CMK (cell line): Measurements from ENCODE around the gene MICAL3.
"Not testable (repeated sequence)": the region's sequence is repeated elsewhere in the genome, so short reads cannot be mapped to it uniquely, and the experiment has no call there.

Experiments used
- DNase-seq: peaks from one replicate; pipeline ENCODE4 v3.0.0-alpha.2; 2010; ENCODE audit warnings: low read depth

MICAL3 gene

DNA sequence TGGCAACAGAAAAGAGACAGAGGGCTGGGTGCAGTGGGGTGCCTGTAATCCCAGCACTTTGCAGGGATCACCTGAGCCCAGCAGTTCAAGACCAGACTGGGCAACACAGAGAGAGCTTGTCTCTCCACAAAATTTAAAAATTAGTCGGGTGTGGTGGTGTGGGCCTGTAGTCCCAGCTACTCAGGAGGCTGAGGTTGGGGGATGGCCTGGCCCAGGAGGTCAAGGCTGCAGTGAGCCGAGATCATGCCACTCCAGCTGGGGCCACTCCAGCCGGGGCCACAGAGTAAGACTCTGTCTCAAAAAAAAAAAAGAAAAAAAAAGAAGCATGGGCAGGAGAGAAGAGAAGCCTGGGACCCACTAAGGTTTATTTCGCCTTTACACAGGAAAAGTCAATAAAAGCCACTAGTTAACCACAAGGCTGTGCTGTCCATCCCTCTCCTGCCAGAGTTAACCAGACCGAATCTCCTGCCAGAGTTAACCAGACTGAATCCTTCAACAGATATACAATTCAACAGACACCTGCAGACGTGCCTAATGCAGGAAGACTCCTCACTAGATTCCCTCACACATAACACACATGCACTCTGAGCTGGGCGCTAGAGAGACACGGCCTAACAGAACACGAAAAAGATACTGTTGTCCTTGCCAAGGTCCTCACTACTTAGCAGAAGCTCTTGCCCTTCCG is 29.8 kb downstream of the MICAL3 start:
- DNase-seq = no peak

GRCh38 chr22:17992976-17993375 is 31.4 kb downstream of the MICAL3 start:
- not testable (repeated sequence) for DNase-seq

DNA sequence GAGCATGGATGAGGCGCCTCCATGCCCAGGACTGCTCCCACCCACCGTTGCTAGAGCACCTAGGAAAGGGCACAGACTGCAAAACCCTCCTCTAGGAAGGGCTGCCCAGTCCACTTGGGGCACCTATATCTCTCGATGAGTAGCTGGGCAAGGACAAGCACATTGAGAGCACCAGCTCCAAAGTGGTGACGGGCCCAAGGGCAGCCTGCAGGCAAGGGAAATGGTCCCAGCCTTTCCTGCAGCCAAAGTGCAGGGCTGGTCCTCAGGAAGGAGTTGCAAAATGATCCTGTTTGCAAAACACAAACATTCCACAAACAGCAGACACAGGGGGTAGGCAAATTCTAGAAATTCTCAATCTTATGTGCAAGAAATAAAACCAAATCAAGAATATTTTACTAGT is 32.4 kb downstream of the MICAL3 start:
- DNase-seq = not testable (repeated sequence)

DNA sequence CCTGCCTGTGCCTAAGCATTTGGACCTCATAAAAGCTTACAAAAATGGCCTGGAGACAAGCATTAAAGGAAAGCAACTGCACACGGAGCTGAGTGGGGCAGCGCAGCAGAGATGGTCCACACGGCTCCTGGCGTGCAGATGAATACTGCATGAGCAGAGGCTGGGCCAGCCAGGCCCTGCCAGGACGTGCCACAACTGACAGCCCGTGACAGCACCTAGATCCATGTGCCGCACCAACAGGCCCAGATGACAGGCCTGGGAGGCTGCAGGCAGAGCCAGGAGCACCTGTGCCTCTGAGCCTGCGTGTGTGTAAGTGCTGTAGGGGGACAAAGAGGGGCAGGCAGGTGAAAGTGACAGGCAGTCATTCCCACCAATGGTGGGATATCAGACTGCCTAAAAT is 33.4 kb downstream of the MICAL3 start:
- no peak for DNase-seq

GRCh38 chr22:17990147-17990546 is 34.2 kb downstream of the MICAL3 start:
- no peak for DNase-seq

- no peak for DNase-seq
Measured at GRCh38 chr22:17988800-17989513, 35.4 kb downstream of the MICAL3 start.

- DNase-seq = no peak
Measured at GRCh38 chr22:17985606-17986005, 38.8 kb downstream of the MICAL3 start.

GRCh38 chr22:17985071-17985470 is 39.3 kb downstream of the MICAL3 start:
- DNase-seq = not testable (repeated sequence)

DNA sequence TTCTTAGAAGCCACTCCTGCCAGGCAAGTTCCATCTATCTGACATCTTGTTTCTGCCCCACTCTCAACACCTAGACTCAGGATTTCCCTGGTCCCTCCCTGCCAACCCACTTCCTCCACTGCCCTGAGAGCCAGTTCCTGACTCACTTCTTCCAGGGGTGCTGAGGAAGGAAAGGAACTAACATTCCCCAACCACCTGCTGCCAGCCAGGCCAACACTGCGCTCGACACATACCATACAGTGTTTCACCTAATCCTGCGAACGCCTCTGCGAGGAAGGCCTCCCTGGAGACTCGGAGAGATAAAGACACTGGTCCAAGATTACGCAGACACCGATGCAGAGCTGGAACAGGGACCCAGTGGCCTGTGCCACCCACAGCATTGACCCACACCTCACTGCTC is 40.2 kb downstream of the MICAL3 start:
- no peak for DNase-seq

- DNase-seq = no peak
Measured at GRCh38 chr22:17982572-17983141, 41.7 kb downstream of the MICAL3 start.

DNA sequence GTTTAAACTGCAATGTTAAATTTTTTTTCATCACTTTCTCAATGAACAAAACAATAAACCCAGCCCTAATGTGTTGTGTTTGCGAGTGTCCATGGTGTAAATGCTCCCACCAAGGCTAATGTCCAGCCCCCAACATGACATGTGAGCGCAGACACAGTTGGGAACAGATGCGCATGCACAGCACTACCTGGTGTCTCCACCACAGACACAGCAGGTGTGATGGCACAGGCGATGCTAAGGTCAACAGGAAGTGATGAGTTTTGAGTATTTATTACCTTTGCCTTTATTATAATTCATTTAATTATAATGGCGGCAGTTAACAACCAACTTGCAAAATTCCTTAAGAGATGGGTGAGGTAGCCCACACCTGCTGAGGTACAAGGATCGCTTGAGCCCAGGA is 42.9 kb downstream of the MICAL3 start:
- DNase-seq = no peak

GRCh38 chr22:17980638-17981051 is 43.7 kb downstream of the MICAL3 start:
- DNase-seq = peak; percentile 91

GRCh38 chr22:17980015-17980590 is 44.3 kb downstream of the MICAL3 start:
- no peak for DNase-seq

GRCh38 chr22:17978027-17978426 is 46.3 kb downstream of the MICAL3 start:
- no peak for DNase-seq

- no peak for DNase-seq
Measured at GRCh38 chr22:17977371-17977770, 47.0 kb downstream of the MICAL3 start.

GRCh38 chr22:17976121-17976520 is 48.2 kb downstream of the MICAL3 start:
- DNase-seq = no peak

- DNase-seq = no peak
Measured at GRCh38 chr22:17974703-17975372, 49.5 kb downstream of the MICAL3 start.

DNA sequence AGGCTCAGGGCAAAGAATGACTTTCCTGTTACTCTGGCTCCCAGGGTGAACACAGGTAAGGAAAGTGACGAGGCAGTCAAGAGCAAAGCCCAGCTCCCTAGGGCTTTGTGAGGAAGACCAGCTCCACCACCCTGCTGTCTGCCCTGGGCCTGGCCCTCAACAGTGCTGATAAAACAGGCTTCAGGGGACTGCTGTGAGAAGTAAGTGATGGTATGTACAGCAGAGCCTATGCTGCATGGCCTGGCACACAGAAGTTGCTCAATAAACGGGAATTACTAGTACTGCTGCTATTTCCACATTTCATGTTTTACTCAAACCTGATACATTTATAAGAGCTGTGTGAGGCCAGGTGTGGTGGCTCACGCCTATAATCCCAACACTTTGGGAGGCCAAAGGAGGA is 50.3 kb downstream of the MICAL3 start:
- DNase-seq = no peak

DNA sequence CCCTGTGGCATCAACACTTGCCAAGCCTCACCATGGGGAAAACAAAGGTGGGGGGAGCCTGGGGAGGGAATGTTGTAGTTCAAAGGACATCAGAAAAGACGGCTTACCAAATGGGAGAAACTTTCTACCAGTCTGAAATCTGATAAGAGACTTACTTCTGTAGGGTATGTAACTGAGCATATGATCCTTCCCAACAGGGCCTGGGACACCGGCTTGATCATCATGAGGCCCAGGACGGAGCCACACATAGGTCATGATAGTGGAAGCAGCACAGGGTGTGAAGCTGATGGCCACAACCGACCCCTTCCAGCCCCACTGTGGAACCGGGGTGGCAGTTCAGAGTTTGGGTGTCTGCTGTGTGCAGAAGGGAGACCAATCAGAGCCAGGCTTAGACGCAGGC is 51.1 kb downstream of the MICAL3 start:
- no peak for DNase-seq

DNA sequence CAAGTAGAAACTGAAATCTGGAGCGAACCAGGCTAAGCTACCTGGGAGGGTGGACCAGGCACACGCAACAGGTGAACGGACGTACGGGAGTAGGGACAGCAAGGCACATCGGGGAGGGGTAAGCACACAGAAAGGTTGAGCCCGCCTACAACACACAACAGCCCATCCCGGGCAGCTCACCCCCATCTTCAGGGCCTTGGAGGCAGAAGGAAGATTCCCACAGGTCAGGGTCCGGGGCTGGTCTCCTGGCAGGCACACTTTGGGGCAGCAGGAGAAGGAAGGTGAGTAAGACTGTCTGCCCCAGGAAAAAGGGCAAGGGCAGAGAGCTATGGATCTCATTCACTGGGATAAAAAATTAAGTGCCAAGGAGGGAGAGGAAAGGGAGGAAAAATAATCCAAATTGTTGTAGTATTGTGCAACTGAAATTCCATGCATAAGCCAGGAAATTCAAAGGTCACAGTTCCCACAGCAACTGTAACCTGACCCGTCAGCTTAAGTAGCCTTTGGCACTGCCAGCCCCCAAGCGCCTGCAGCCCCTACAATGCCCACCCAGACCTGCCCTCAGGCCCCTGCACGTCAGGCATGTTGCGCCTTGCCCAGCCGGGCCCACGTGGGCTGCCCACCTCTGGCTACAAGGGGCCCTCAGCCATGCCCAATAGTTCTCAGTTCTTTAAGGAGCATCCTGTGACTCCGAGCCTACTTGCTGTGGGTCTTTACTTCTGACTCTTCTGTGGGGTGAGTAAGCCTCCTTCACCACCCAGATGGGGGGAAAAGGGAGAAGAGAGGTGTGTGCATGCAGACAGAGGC is 51.8 kb downstream of the MICAL3 start:
- no peak for DNase-seq

- DNase-seq = no peak
Measured at GRCh38 chr22:17971711-17972110, 52.6 kb downstream of the MICAL3 start.
